Thymus (tissue), 11 donors: ENCODE data around the gene ESPL1. TPM values are rescaled to one million over a fixed set of nuclear protein-coding genes. Genes with fewer than 3 reads are reported as not detected.
"Not testable (repeated sequence)": the region's sequence is repeated elsewhere in the genome, so short reads cannot be mapped to it uniquely, and the experiment has no call there.

Source experiments
- DNase-seq, 9 donors: peaks; one replicate each; pipeline ENCODE4 v3.0.0-alpha.2; 2013; ENCODE audit warnings: low spot score in 9 of 9, low read depth in 6 of 9, missing footprints in 1 of 9
- H3K27ac ChIP-seq, 2 donors: one replicate each; pipeline ENCODE4 v1.5.1; 2013; ENCODE audit warnings: control low read depth in 1 of 2, low read depth in 1 of 2, low read length in 1 of 2, mild to moderate bottlenecking in 1 of 2, moderate library complexity in 1 of 2
- H3K27me3 ChIP-seq, 2 donors: one replicate each; pipeline ENCODE4 v1.5.1; 2013; ENCODE audit warnings: low read length in 1 of 2; ENCODE audit not compliant: control insufficient read depth in 2 of 2, insufficient read depth in 1 of 2
- H3K36me3 ChIP-seq, 2 donors: one replicate each; pipeline ENCODE4 v1.5.1; 2013; ENCODE audit warnings: low read length in 1 of 2, mild to moderate bottlenecking in 1 of 2, moderate library complexity in 1 of 2; ENCODE audit not compliant: control insufficient read depth in 2 of 2, insufficient read depth in 2 of 2
- H3K4me1 ChIP-seq, 2 donors: one replicate each; pipeline ENCODE4 v1.5.1; 2013; ENCODE audit warnings: low read length in 2 of 2; ENCODE audit not compliant: control insufficient read depth in 2 of 2, insufficient read depth in 2 of 2
- H3K4me3 ChIP-seq, 2 donors: one replicate each; pipeline ENCODE4 v1.5.1; 2013; ENCODE audit warnings: low read length in 2 of 2, control low read depth in 1 of 2, mild to moderate bottlenecking in 1 of 2
- H3K9me3 ChIP-seq, 2 donors: one replicate each; pipeline ENCODE4 v1.5.1; 2013; ENCODE audit warnings: low read length in 1 of 2, mild to moderate bottlenecking in 1 of 2; ENCODE audit not compliant: control insufficient read depth in 2 of 2, insufficient read depth in 1 of 2
- WGBS: extraction: QIAGEN DNeasy Blood & Tissue Kit; methylation state at CpG from one replicate; pipeline ENCODE4 v1.1.7; 2013; 5-methylcytosine and 5-hydroxymethylcytosine counted together
- polyA plus RNA-seq: library from polyadenylated mRNA; stranded (reverse); fragments of 200-250 nt; gene quantifications from one replicate; pipeline ENCODE4 v1.2.3, GENCODE V29; 2013
- total RNA-seq: library from RNA; stranded (reverse); fragments of 120-200 nt; gene quantifications from one replicate; pipeline ENCODE4 v1.2.4, GENCODE V29; 2013
- donor health status: healthy.

The ESPL1 gene
- total and polyA plus RNA-seq, 2 donors = 1.7 to 8.9 TPM

- no peaks in the 10 kb centered on the region for H3K9me3 ChIP-seq
- no peak overlapping the region for H3K27ac ChIP-seq
- H3K4me1 ChIP-seq = peaks cover 13 to 43% of the 10 kb centered on the region in 2 donors
- peaks cover 2 to 55% of the 10 kb centered on the region in 2 donors for H3K27me3 ChIP-seq
- WGBS = 89% methylated on average over 8 of the region's 8 CpGs
- H3K36me3 ChIP-seq = no peaks in the 10 kb centered on the region
- DNase-seq = no peak
- H3K4me3 ChIP-seq = no peak overlapping the region
These were observed 58.5 kb downstream of the ESPL1 start for GRCh38 chr12:53326460-53327185.

DNA sequence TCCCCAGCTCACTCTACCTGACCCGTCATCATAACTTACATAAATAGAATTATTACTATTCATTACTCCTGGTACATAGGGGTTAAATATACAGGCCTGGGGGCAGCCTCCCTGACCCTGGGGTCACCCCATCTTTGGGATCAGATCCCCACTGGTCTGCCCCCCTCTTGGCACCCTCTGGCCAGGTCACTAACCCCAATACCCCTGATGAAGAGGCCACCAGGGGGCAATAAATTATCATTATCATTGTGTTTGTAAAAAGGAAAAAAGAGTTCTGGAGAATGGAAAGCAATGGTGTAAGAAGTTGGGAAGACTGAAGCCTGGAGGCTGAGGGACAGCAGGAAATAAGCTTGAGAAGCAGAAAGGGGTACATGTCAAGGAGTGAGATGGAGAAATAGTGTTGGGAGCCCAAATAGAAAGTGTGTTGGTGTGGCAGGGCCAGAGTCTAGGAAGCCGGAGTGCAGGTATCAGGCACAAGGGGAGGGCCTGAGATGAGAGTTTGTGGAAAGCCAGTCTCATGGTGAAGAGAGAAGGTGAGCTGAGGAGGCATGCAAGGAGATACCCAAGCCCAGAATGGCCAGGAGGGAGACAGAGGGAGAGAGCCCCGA lies 59.4 kb downstream of the ESPL1 start:
- Histone ChIP-seq H3K36me3 (no peaks in the 10 kb centered on the region), H3K9me3 (no peaks in the 10 kb centered on the region), H3K4me1 (peaks cover 9 to 34% of the 10 kb centered on the region in 2 donors), H3K4me3 (no peak overlapping the region), H3K27ac (no peak overlapping the region), H3K27me3 (peaks cover 2 to 63% of the 10 kb centered on the region in 2 donors)
- 91% methylated on average over 3 of the region's 3 CpGs for WGBS
- DNase-seq = no peak

DNA sequence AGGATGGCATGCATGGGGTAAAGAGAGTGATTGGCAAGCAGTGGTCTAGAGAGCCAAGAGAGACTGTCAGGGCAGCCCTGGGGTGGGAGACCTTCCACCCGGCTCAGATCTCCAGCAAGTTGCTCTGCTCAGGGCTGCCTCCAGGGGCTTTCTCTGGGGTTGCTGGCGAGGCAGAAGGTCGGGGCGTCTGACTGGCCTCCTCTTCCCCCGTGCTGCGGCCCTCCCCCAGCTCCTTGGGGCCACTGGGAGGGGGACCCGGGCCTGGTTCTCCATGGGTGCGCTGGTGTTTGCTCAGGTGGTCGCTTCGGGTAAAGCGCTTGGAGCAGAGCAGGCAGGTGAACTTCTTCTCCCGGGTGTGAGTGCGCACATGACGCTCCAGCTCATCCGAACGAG lies 59.9 kb downstream of the ESPL1 start:
- no peak for DNase-seq
- Histone ChIP-seq H3K4me3 (no peak overlapping the region), H3K27ac (no peak overlapping the region), H3K27me3 (peaks cover 2 to 68% of the 10 kb centered on the region in 2 donors), H3K36me3 (no peaks in the 10 kb centered on the region), H3K9me3 (no peaks in the 10 kb centered on the region), H3K4me1 (peaks cover 9 to 34% of the 10 kb centered on the region in 2 donors)
- WGBS = 73% methylated on average over 16 of the region's 16 CpGs

- 91% methylated on average over 5 of the region's 5 CpGs for WGBS
- no peaks in the 10 kb centered on the region for H3K36me3 ChIP-seq
- no peaks in the 10 kb centered on the region for H3K9me3 ChIP-seq
- peaks cover 2 to 11% of the 10 kb centered on the region in 2 donors for H3K4me1 ChIP-seq
- H3K4me3 ChIP-seq = no peak overlapping the region
- no peak overlapping the region for H3K27ac ChIP-seq
- DNase-seq = no peak
- peaks cover 2 to 77% of the 10 kb centered on the region in 2 donors for H3K27me3 ChIP-seq
These were observed 62.6 kb downstream of the ESPL1 start for GRCh38 chr12:53330671-53331070.

DNA sequence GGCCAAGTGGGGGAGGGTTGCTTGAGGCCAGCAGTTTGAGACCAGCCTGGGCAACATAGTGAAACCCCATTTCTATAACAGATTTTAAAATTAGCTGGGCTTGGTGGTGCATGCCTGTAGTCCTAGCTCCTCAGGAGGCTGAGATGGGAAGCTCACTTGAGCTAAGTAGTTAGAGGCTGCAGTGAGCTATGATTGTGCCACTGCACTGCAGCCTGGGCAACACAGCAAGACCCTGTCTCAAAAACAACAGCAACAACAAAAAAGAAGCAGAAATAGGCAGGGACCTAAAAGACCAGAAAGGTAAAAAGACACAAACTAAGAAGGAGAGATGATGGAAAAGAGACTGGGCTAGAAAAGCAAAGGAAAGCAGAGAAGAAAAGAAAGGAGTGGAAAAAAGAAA lies 64.2 kb downstream of the ESPL1 start:
- peaks cover 2 to 77% of the 10 kb centered on the region in 2 donors for H3K27me3 ChIP-seq
- H3K36me3 ChIP-seq, DNase-seq, H3K27ac ChIP-seq, H3K4me3 ChIP-seq, H3K9me3 ChIP-seq: not testable (repeated sequence)
- H3K4me1 ChIP-seq = peaks cover 3 to 15% of the 10 kb centered on the region in 2 donors

GRCh38 chr12:53332744-53333143 lies 64.6 kb downstream of the ESPL1 start:
- WGBS = 78% methylated on average over 15 of the region's 15 CpGs
- H3K4me3 ChIP-seq = no peak overlapping the region
- H3K27me3 ChIP-seq = peaks cover 2 to 77% of the 10 kb centered on the region in 2 donors

GRCh38 chr12:53333289-53333688 lies 65.2 kb downstream of the ESPL1 start:
- 94% methylated on average over 4 of the region's 4 CpGs for whole genome bisulfite sequencing
- Histone ChIP-seq H3K4me3 (no peak overlapping the region), H3K27me3 (peaks cover 2 to 76% of the 10 kb centered on the region in 2 donors), H3K4me1 (peaks cover 10 to 20% of the 10 kb centered on the region in 2 donors), H3K9me3 (no peaks in the 10 kb centered on the region), H3K36me3 (no peaks in the 10 kb centered on the region), H3K27ac (no peak overlapping the region)
- no peak for DNase-seq

More at GRCh38 chr12:53332744-53333143, 64.6 kb downstream of the ESPL1 start:
- no peaks in the 10 kb centered on the region for H3K36me3 ChIP-seq
- peaks cover 5 to 19% of the 10 kb centered on the region in 2 donors for H3K4me1 ChIP-seq
- no peak for DNase-seq
- H3K9me3 ChIP-seq = no peaks in the 10 kb centered on the region
- no peak overlapping the region for H3K27ac ChIP-seq

DNA sequence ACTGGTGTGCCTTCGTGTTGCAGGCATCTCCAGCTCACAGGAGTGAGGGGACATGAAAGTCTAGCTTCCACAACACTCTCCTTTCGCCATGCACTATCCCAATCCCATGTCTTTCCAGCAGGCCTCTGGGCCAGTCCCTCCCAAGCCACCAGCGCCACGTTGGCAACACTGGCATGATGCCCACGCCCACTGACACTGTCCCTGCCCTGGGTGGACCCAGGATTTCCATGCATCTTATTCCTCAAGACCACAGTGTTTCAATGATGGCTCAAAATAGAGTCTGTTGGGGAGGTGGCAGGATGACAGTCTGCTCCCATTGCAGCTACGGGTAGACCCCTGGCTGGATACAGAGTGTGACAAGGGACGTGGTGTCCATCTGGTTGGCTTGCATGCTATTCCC lies 65.7 kb downstream of the ESPL1 start:
- H3K4me1 ChIP-seq = peaks cover 16 to 26% of the 10 kb centered on the region in 2 donors
- peaks cover 2 to 76% of the 10 kb centered on the region in 2 donors for H3K27me3 ChIP-seq
- 82% methylated on average over 7 of the region's 7 CpGs for WGBS
- H3K27ac ChIP-seq = no peak overlapping the region
- H3K4me3 ChIP-seq = no peak overlapping the region
- H3K9me3 ChIP-seq = no peaks in the 10 kb centered on the region
- DNase-seq = no peak
- H3K36me3 ChIP-seq = no peaks in the 10 kb centered on the region

GRCh38 chr12:53334822-53335221 lies 66.7 kb downstream of the ESPL1 start:
- WGBS = 95% methylated on average over 8 of the region's 8 CpGs
- Histone ChIP-seq H3K27me3 (peaks cover 2 to 79% of the 10 kb centered on the region in 2 donors), H3K36me3 (no peaks in the 10 kb centered on the region), H3K27ac (no peak overlapping the region), H3K4me1 (peaks cover 16 to 27% of the 10 kb centered on the region in 2 donors), H3K4me3 (no peak overlapping the region), H3K9me3 (no peaks in the 10 kb centered on the region)
- DNase-seq = no peak
